Kidney (tissue), 14 donors: Measurements from ENCODE around the gene PDGFC. TPM values are rescaled to one million over a fixed set of nuclear protein-coding genes. Genes with fewer than 3 reads are reported as not detected.

Experiments used
- DNase-seq, 5 donors: peaks; one replicate each; pipeline ENCODE4 v3.0.0-alpha.2; 2013 to 2020
- FAIRE-seq: peaks from 2 replicates; lab custom pipeline; 2012; peaks lifted over from hg19 to GRCh38; lab: Jason Lieb, UNC
- H3K27ac ChIP-seq, 2 donors: one replicate each; pipeline ENCODE4 v1.7.0; 2013; ENCODE audit warnings: low read depth in 2 of 2, low read length in 2 of 2, inconsistent platforms in 1 of 2
- H3K27me3 ChIP-seq: one replicate; pipeline ENCODE4 v1.7.1; 2013; ENCODE audit warnings: low read length, inconsistent platforms; ENCODE audit not compliant: control insufficient read depth, insufficient read depth
- H3K36me3 ChIP-seq, 3 donors: one replicate each; pipeline versions ENCODE4 v1.7.0 to v1.7.1; 2013; ENCODE audit warnings: low read length in 3 of 3, control low read depth in 1 of 3, inconsistent platforms in 1 of 3; ENCODE audit not compliant: insufficient read depth in 3 of 3, control insufficient read depth in 2 of 3
- H3K4me1 ChIP-seq, 3 donors: one replicate each; pipeline versions ENCODE4 v1.7.0 to v1.7.1; 2013; ENCODE audit warnings: low read length in 3 of 3, inconsistent platforms in 1 of 3, low read depth in 1 of 3; ENCODE audit not compliant: control insufficient read depth in 2 of 3, insufficient read depth in 2 of 3
- H3K4me3 ChIP-seq, 3 donors: one replicate each; pipeline versions ENCODE4 v1.7.0 to v1.8.1; 2013; ENCODE audit warnings: low read length in 3 of 3, control low read depth in 1 of 3, inconsistent platforms in 1 of 3
- H3K9ac ChIP-seq, 3 donors: one replicate each; pipeline versions ENCODE4 v1.7.0 to v1.7.1; 2013; ENCODE audit warnings: low read length in 3 of 3, control low read depth in 1 of 3, inconsistent platforms in 1 of 3
- H3K9me3 ChIP-seq, 3 donors: one replicate each; pipeline versions ENCODE4 v1.7.0 to v1.7.1; 2013; ENCODE audit warnings: low read length in 3 of 3, control low read depth in 1 of 3, inconsistent platforms in 1 of 3; ENCODE audit not compliant: control insufficient read depth in 2 of 3, insufficient read depth in 1 of 3
- CTCF ChIP-seq: IDR thresholded peaks from 3 replicates; pipeline ENCODE4 v1.5.1; 2012; ENCODE audit warnings: mild to moderate bottlenecking, moderate library complexity, borderline replicate concordance; ENCODE audit not compliant: insufficient read depth; ENCODE audit errors: extremely low read depth
- intact Hi-C: fragments of 100-400 bp; cut with DNase I; formaldehyde crosslinking; loops from one replicate; pipeline ENCODE4 v1.11.1; 2022
- polyA plus RNA-seq: library from polyadenylated mRNA; stranded (reverse); fragments of 350-450 nt; fragmentation: Illumina TruSeq; extraction: RNeasy Lipid Tissue Mini Kit (QIAGEN cat#74804); gene quantifications from one replicate; pipeline ENCODE4 v1.2.3, GENCODE V29; 2014; ENCODE audit warnings: low read depth, low replicate concordance; ENCODE audit not compliant: insufficient read depth
- total RNA-seq: library from RNA; stranded (reverse); fragmentation: NEBNext Ultra II Directional; extraction: Animal tissue kit (Norgen Biotek cat#: 25700); gene quantifications from one replicate; pipeline ENCODE4 v1.2.1, GENCODE V29; 2021
- donor health status: control.
- donor health status: control.
- donor health status: control.
- donor health status: control.
- donor health status: control.
- donor health status: DM: yes; HTN: yes; CAD: no.
- donor health status: Normal renal cell carcinoma (clear cell type).

PDGFC gene
- total and polyA plus RNA-seq, 2 donors from 2014 or later, result 12.3 to 37.6 TPM

GRCh38 chr4:156797206-156797605 is 174.4 kb downstream of the PDGFC start:
- Histone ChIP-seq H3K4me3 (no peak overlapping the region), H3K27me3 (no peaks in the 10 kb centered on the region), H3K36me3 (no peaks in the 10 kb centered on the region), H3K9me3 (no peaks in the 10 kb centered on the region), H3K4me1 (peaks cover 0 to 6% (median 0%) of the 10 kb centered on the region in 3 donors), H3K9ac (no peak overlapping the region), H3K27ac (no peak overlapping the region)
- FAIRE-seq (no peak), DNase-seq (no peak)
- intact Hi-C loops, result no loop called here
- no peak for TF ChIP-seq CTCF

- FAIRE-seq (no peak), DNase-seq (no peak)
- intact Hi-C loops, result no loop called here
- Histone ChIP-seq H3K9ac (no peak overlapping the region), H3K27ac (no peak overlapping the region), H3K36me3 (no peaks in the 10 kb centered on the region), H3K27me3 (no peaks in the 10 kb centered on the region), H3K4me1 (peaks cover 0 to 6% (median 0%) of the 10 kb centered on the region in 3 donors), H3K9me3 (no peaks in the 10 kb centered on the region), H3K4me3 (no peak overlapping the region)
- TF ChIP-seq CTCF, result no peak
Observed at GRCh38 chr4:156795727-156796126, 175.9 kb downstream of the PDGFC start.

- Histone ChIP-seq H3K27ac (no peak overlapping the region), H3K27me3 (no peaks in the 10 kb centered on the region), H3K4me3 (no peak overlapping the region), H3K36me3 (no peaks in the 10 kb centered on the region), H3K9ac (no peak overlapping the region), H3K9me3 (no peaks in the 10 kb centered on the region), H3K4me1 (peaks cover 0 to 6% (median 0%) of the 10 kb centered on the region in 3 donors)
- DNase-seq, result no peak
- intact Hi-C loops, result no loop called here
- no peak for TF ChIP-seq CTCF
- no peak for FAIRE-seq
Observed at GRCh38 chr4:156794863-156795262, 176.7 kb downstream of the PDGFC start.

- Histone ChIP-seq H3K4me1 (no peaks in the 10 kb centered on the region), H3K9me3 (no peaks in the 10 kb centered on the region), H3K4me3 (no peak overlapping the region), H3K27ac (no peak overlapping the region), H3K9ac (no peak overlapping the region), H3K36me3 (no peaks in the 10 kb centered on the region), H3K27me3 (no peaks in the 10 kb centered on the region)
- TF ChIP-seq CTCF, result no peak
- intact Hi-C loops, result no loop called here
- FAIRE-seq, result no peak
- no peak for DNase-seq
Observed at GRCh38 chr4:156792462-156793085, 179.0 kb downstream of the PDGFC start.
